ENCODE measurements around the gene LSAMP. TPM values are rescaled to one million over a fixed set of nuclear protein-coding genes. Genes with fewer than 3 reads are reported as not detected.

The LSAMP gene
- total and polyA plus RNA-seq, 7 donors: 0.23 to 47.1 (median 22.9) TPM

- 88 to 91% methylated on average over 1 of the region's 1 CpG for WGBS, 2 donors
- DNase-seq: no peak
- peaks cover 0 to 24% (median 23%) of the 10 kb centered on the region in 4 donors for H3K4me1 ChIP-seq
- no peaks in the 10 kb centered on the region for H3K9me3 ChIP-seq
- no peak overlapping the region for H3K4me3 ChIP-seq
- peaks cover 0 to 5% (median 0%) of the 10 kb centered on the region in 4 donors for H3K36me3 ChIP-seq
- no peak overlapping the region for H3K27ac ChIP-seq
- H3K27me3 ChIP-seq: no peaks in the 10 kb centered on the region
- no peak for TF ChIP-seq CTCF (IDR thresholded peaks at IDR 0.05)
- TF ChIP-seq POLR2AphosphoS5 (IDR thresholded peaks at IDR 0.05): no peak
- TF ChIP-seq EP300 (IDR thresholded peaks at IDR 0.05): no peak
- no peak for TF ChIP-seq POLR2A (IDR thresholded peaks at IDR 0.05)
- intact Hi-C loops (cut with DNase I): no loop called here
Measured at GRCh38 chr3:115855911-115856310, 589.4 kb downstream of the LSAMP start.

- no peaks in the 10 kb centered on the region for H3K9me3 ChIP-seq
- peaks cover 0 to 22% (median 20%) of the 10 kb centered on the region in 4 donors for H3K4me1 ChIP-seq
- H3K27ac ChIP-seq: no peak overlapping the region
- H3K4me3 ChIP-seq: no peak overlapping the region
- DNase-seq: no peak
- H3K27me3 ChIP-seq: no peaks in the 10 kb centered on the region
- intact Hi-C loops (cut with DNase I): no loop called here
- H3K36me3 ChIP-seq: peaks cover 0 to 5% (median 0%) of the 10 kb centered on the region in 4 donors
- no peak for TF ChIP-seq CTCF (IDR thresholded peaks at IDR 0.05)
- TF ChIP-seq POLR2AphosphoS5 (IDR thresholded peaks at IDR 0.05): no peak
- TF ChIP-seq POLR2A (IDR thresholded peaks at IDR 0.05): no peak
- no peak for TF ChIP-seq EP300 (IDR thresholded peaks at IDR 0.05)
Measured at GRCh38 chr3:115853104-115853503, 592.2 kb downstream of the LSAMP start.

- Histone ChIP-seq H3K36me3 (peaks cover 0 to 5% (median 0%) of the 10 kb centered on the region in 4 donors), H3K9me3 (no peaks in the 10 kb centered on the region), H3K27me3 (no peaks in the 10 kb centered on the region), H3K4me1 (peaks cover 0 to 14% (median 12%) of the 10 kb centered on the region in 4 donors), H3K4me3 (no peak overlapping the region), H3K27ac (no peak overlapping the region)
- 63 to 76% methylated on average over 4 of the region's 4 CpGs for WGBS, 2 donors
- TF ChIP-seq POLR2A (IDR thresholded peaks at IDR 0.05) (no peak), POLR2AphosphoS5 (IDR thresholded peaks at IDR 0.05) (no peak), CTCF (IDR thresholded peaks at IDR 0.05) (no peak), EP300 (IDR thresholded peaks at IDR 0.05) (no peak)
- no peak for DNase-seq
- intact Hi-C loops (cut with DNase I): no loop called here
Measured at GRCh38 chr3:115852278-115852677, 593.0 kb downstream of the LSAMP start.

GRCh38 chr3:115851571-115851970 lies 593.7 kb downstream of the LSAMP start:
- TF ChIP-seq POLR2A (IDR thresholded peaks at IDR 0.05) (no peak), POLR2AphosphoS5 (IDR thresholded peaks at IDR 0.05) (no peak), CTCF (IDR thresholded peaks at IDR 0.05) (no peak), EP300 (IDR thresholded peaks at IDR 0.05) (no peak)
- Histone ChIP-seq H3K4me1 (peaks cover 0 to 8% (median 7%) of the 10 kb centered on the region in 4 donors), H3K9me3 (no peaks in the 10 kb centered on the region), H3K27me3 (no peaks in the 10 kb centered on the region), H3K4me3 (no peak overlapping the region), H3K27ac (no peak overlapping the region), H3K36me3 (peaks cover 0 to 5% (median 0%) of the 10 kb centered on the region in 4 donors)
- intact Hi-C loops (cut with DNase I): no loop called here
- no peak for DNase-seq
- 71 to 78% methylated on average over 3 of the region's 3 CpGs for WGBS, 2 donors

- no peak overlapping the region for H3K4me3 ChIP-seq
- H3K27me3 ChIP-seq: no peaks in the 10 kb centered on the region
- H3K4me1 ChIP-seq: peaks cover 0 to 8% (median 7%) of the 10 kb centered on the region in 4 donors
- H3K36me3 ChIP-seq: peaks cover 0 to 5% (median 0%) of the 10 kb centered on the region in 4 donors
- no peak for DNase-seq
- TF ChIP-seq POLR2A (IDR thresholded peaks at IDR 0.05) (no peak), POLR2AphosphoS5 (IDR thresholded peaks at IDR 0.05) (no peak), EP300 (IDR thresholded peaks at IDR 0.05) (no peak), CTCF (IDR thresholded peaks at IDR 0.05) (no peak)
- WGBS, 2 donors: 86 to 87% methylated on average over 1 of the region's 1 CpG
- no peaks in the 10 kb centered on the region for H3K9me3 ChIP-seq
- H3K27ac ChIP-seq: no peak overlapping the region
- intact Hi-C loops (cut with DNase I): no loop called here
Measured at GRCh38 chr3:115848641-115849040, 596.6 kb downstream of the LSAMP start.

Measured in sigmoid colon (tissue), 7 donors.